Lung (tissue), 12 donors: ENCODE results near the gene DEFB132. TPM values are rescaled to one million over a fixed set of nuclear protein-coding genes. Genes with fewer than 3 reads are reported as not detected.
"Not testable (repeated sequence)": the region's sequence is repeated elsewhere in the genome, so short reads cannot be mapped to it uniquely, and the experiment has no call there.

Experiments used
- ATAC-seq: fragments of 200-7000 bp; cut with Tn5 transposase; one replicate; pipeline ENCODE4 v1.9.1; 2020; ENCODE audit warnings: moderate number of reproducible peaks; ENCODE audit not compliant: insufficient read depth, low FRiP score
- DNase-seq, 3 donors: peaks; one replicate each; pipeline ENCODE4 v3.0.0-alpha.2; 2013 to 2017
- H3K27ac ChIP-seq, 2 donors: one replicate each; pipeline ENCODE4 v1.5.1; 2013; ENCODE audit warnings: mild to moderate bottlenecking in 2 of 2, moderate library complexity in 2 of 2, control low read depth in 1 of 2, inconsistent platforms in 1 of 2, low read depth in 1 of 2, low read length in 1 of 2
- H3K27me3 ChIP-seq, 3 donors: one replicate each; pipeline ENCODE4 v1.5.1; 2013; ENCODE audit warnings: low read length in 2 of 3; ENCODE audit not compliant: control insufficient read depth in 3 of 3, insufficient read depth in 3 of 3
- H3K36me3 ChIP-seq, 4 donors: one replicate each; pipeline ENCODE4 v1.5.1; 2013; ENCODE audit warnings: low read length in 4 of 4, mild to moderate bottlenecking in 1 of 4, moderate library complexity in 1 of 4; ENCODE audit not compliant: control insufficient read depth in 4 of 4, insufficient read depth in 4 of 4
- H3K4me1 ChIP-seq, 5 donors: one replicate each; pipeline ENCODE4 v1.5.1; 2013; ENCODE audit warnings: low read length in 5 of 5, mild to moderate bottlenecking in 2 of 5, moderate library complexity in 1 of 5; ENCODE audit not compliant: control insufficient read depth in 5 of 5, insufficient read depth in 5 of 5
- H3K4me3 ChIP-seq: one replicate; pipeline ENCODE4 v1.5.1; 2013; ENCODE audit warnings: mild to moderate bottlenecking, control low read depth, moderate library complexity
- H3K9ac ChIP-seq, 2 donors: one replicate each; pipeline ENCODE4 v1.5.1; 2013; ENCODE audit warnings: low read length in 2 of 2, control low read depth in 1 of 2; ENCODE audit not compliant: insufficient read depth in 1 of 2
- H3K9me3 ChIP-seq, 4 donors: one replicate each; pipeline ENCODE4 v1.5.1; 2013; ENCODE audit warnings: low read length in 3 of 4, mild to moderate bottlenecking in 1 of 4, moderate library complexity in 1 of 4; ENCODE audit not compliant: control insufficient read depth in 4 of 4, insufficient read depth in 3 of 4
- WGBS, 2 donors: extraction: QIAGEN DNeasy Blood & Tissue Kit; methylation state at CpG; one replicate each; pipeline ENCODE4 v1.1.7; 2013; 5-methylcytosine and 5-hydroxymethylcytosine counted together
- polyA plus RNA-seq, 2 donors: library from polyadenylated mRNA; stranded (reverse); fragments of 200-250 nt; gene quantifications; one replicate each; pipeline ENCODE4 v1.2.1, GENCODE V29; 2013
- total RNA-seq, 2 donors: library from RNA; depleted of rRNA in 1 of 2; stranded (reverse); fragments of >200 nt in 1 of 2; gene quantifications; one replicate each; pipeline ENCODE4 v1.2.1, GENCODE V29; 2014 to 2021
- TF ChIP-seq, protein P1 (sequence below): IDR thresholded peaks from 2 replicates; pipeline ENCODE4 v1.5.1; 2012; ENCODE audit warnings: mild to moderate bottlenecking; ENCODE audit errors: control extremely low read depth, extremely low read depth
- donor health status: control.
- donor health status: control.
- donor health status: Bipolar disorder and iron deficiency.
- donor health status: healthy.
- donor health status: DM: yes; HTN: yes; CAD: no.

Gene DEFB132
- total and polyA plus RNA-seq, 4 donors: not detected

DNA sequence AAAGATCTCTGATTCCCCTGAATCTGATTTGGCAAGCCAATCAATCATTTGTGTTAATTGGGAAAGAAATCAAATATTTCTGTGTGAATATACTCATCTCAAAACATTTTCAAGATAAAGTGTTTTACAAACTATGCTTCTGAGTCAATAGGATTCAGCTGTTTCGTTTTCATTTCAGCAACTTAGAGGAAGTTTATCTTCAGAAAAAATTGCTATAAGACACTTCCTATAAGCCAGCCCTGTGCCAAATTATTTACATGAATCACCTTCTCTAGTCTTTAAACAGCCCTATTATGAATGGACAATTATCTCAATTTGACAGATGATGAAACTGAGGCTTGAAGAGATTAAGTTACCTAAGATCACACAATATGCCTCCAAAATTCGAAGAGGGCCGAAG, 19.6 kb upstream of the DEFB132 start:
- TF ChIP-seq, protein P1, sequence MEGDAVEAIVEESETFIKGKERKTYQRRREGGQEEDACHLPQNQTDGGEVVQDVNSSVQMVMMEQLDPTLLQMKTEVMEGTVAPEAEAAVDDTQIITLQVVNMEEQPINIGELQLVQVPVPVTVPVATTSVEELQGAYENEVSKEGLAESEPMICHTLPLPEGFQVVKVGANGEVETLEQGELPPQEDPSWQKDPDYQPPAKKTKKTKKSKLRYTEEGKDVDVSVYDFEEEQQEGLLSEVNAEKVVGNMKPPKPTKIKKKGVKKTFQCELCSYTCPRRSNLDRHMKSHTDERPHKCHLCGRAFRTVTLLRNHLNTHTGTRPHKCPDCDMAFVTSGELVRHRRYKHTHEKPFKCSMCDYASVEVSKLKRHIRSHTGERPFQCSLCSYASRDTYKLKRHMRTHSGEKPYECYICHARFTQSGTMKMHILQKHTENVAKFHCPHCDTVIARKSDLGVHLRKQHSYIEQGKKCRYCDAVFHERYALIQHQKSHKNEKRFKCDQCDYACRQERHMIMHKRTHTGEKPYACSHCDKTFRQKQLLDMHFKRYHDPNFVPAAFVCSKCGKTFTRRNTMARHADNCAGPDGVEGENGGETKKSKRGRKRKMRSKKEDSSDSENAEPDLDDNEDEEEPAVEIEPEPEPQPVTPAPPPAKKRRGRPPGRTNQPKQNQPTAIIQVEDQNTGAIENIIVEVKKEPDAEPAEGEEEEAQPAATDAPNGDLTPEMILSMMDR: no peak
- WGBS, 2 donors: 31 to 49% methylated on average over 3 of the region's 3 CpGs
- peak in 1 of 3 donors; percentile 15 for DNase-seq
- no peak overlapping the region for H3K9ac ChIP-seq
- no peak overlapping the region for H3K27ac ChIP-seq
- H3K4me1 ChIP-seq: peaks cover 0 to 13% (median 2%) of the 10 kb centered on the region in 5 donors
- peak; percentile 66 for ATAC-seq
- no peak overlapping the region for H3K4me3 ChIP-seq
- peaks cover 0 to 7% (median 0%) of the 10 kb centered on the region in 3 donors for H3K27me3 ChIP-seq
- H3K9me3 ChIP-seq: no peaks in the 10 kb centered on the region
- no peaks in the 10 kb centered on the region for H3K36me3 ChIP-seq

DNA sequence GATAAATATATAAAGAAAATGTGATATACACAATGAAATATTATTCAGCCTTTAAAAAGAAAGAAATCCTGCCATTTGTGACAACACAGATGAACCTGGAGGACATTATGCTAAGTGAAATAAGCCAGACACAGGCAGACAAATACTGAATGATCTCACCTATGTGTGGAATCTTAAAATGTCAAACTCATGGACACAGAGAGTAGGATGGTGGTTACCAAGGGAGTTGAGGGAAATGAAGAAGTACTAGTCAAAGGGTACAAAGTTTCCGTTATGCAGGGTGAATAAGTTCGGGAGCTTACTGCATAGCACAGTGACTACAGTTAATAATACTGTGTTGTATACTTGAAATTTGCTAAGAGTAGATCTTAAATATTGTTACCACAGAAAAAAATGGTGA, 14.6 kb upstream of the DEFB132 start:
- DNase-seq (no peak), ATAC-seq (no peak)
- Histone ChIP-seq H3K4me1 (peaks cover 0 to 5% (median 0%) of the 10 kb centered on the region in 5 donors), H3K4me3 (no peak overlapping the region), H3K9me3 (no peaks in the 10 kb centered on the region), H3K36me3 (no peaks in the 10 kb centered on the region), H3K27ac (no peak overlapping the region), H3K9ac (no peak overlapping the region), H3K27me3 (peaks cover 0 to 9% (median 0%) of the 10 kb centered on the region in 3 donors)
- 83 to 92% methylated on average over 2 of the region's 2 CpGs for WGBS, 2 donors
- TF ChIP-seq, protein P1: no peak

DNA sequence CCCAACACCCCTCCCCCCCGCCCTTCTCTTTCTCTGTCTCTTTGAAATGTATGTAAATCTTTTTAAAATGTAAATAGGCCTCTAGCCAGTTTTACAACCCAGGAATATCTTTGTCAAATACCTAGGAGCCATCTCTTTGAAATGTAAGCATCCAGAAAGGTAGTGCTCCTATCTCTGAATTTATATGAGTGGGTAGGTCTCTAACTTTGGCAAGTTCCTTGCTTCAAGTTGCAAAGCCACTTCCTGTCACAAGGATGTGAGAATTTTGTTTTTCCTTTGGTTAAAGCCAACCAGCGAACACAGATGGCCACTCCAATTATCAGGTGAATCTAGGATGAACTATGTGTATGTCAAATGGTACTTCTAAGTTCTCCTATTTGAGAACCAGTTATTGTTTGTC, 6.2 kb upstream of the DEFB132 start:
- TF ChIP-seq, protein P1: no peak
- no peak for ATAC-seq
- DNase-seq: no peak
- Histone ChIP-seq H3K9ac (no peak overlapping the region), H3K4me1 (no peaks in the 10 kb centered on the region), H3K36me3 (no peaks in the 10 kb centered on the region), H3K27ac (no peak overlapping the region), H3K27me3 (no peaks in the 10 kb centered on the region), H3K4me3 (no peak overlapping the region), H3K9me3 (no peaks in the 10 kb centered on the region)
- WGBS, 2 donors: 24 to 55% methylated on average over 2 of the region's 2 CpGs

GRCh38 chr20:252801-253200, 4.7 kb upstream of the DEFB132 start:
- 90 to 91% methylated on average over 2 of the region's 2 CpGs for WGBS, 2 donors
- H3K4me1 ChIP-seq: no peaks in the 10 kb centered on the region
- no peaks in the 10 kb centered on the region for H3K27me3 ChIP-seq
- DNase-seq (no peak), ATAC-seq (no peak)
- no peak overlapping the region for H3K4me3 ChIP-seq
- H3K27ac ChIP-seq: no peak overlapping the region
- H3K9ac ChIP-seq: no peak overlapping the region
- no peaks in the 10 kb centered on the region for H3K9me3 ChIP-seq
- no peaks in the 10 kb centered on the region for H3K36me3 ChIP-seq
- TF ChIP-seq, protein P1: no peak

GRCh38 chr20:253447-253846, 4.1 kb upstream of the DEFB132 start:
- H3K4me1 ChIP-seq, H3K4me3 ChIP-seq, H3K27me3 ChIP-seq, H3K27ac ChIP-seq, H3K9me3 ChIP-seq, H3K9ac ChIP-seq, DNase-seq, ATAC-seq, H3K36me3 ChIP-seq: not testable (repeated sequence)
- WGBS, 2 donors: 57 to 64% methylated on average over 6 of the region's 6 CpGs
